Measurements from ENCODE around the gene OTP. TPM values are rescaled to one million over a fixed set of nuclear protein-coding genes. Genes with fewer than 3 reads are reported as not detected.

The OTP gene
- total and polyA plus RNA-seq, 2 donors from 2014 or later, result not detected

GRCh38 chr5:77628840-77629508, 9.5 kb downstream of the OTP start:
- TF ChIP-seq CTCF (IDR thresholded peaks at IDR 0.05; ENCODE audit: borderline replicate concordance, extremely low read depth, insufficient read depth), result no peak
- H3K4me1 ChIP-seq (ENCODE audit: control insufficient read depth in 2 of 3, insufficient read depth in 2 of 3, low read depth in 1 of 3, low read length in 3 of 3), result peaks cover 0 to 12% (median 0%) of the 10 kb centered on the region in 3 donors
- FAIRE-seq, result no peak
- no peaks in the 10 kb centered on the region for H3K36me3 ChIP-seq (ENCODE audit: control insufficient read depth in 2 of 3, insufficient read depth in 3 of 3, low read length in 3 of 3)
- no peak overlapping the region for H3K4me3 ChIP-seq (ENCODE audit: low read length in 3 of 3)
- no peak overlapping the region for H3K9ac ChIP-seq (ENCODE audit: low read length in 3 of 3)
- intact Hi-C loops (cut with DNase I), result no loop called here
- H3K27me3 ChIP-seq (ENCODE audit: control insufficient read depth, insufficient read depth, low read length), result peaks cover 80% of the 10 kb centered on the region
- DNase-seq, result peak in 2 of 5 donors; percentile 25 to 50
- H3K27ac ChIP-seq (ENCODE audit: low read depth in 2 of 2, low read length in 2 of 2), result no peak overlapping the region
- no peaks in the 10 kb centered on the region for H3K9me3 ChIP-seq (ENCODE audit: control insufficient read depth in 2 of 3, insufficient read depth in 1 of 3, low read length in 3 of 3)

GRCh38 chr5:77627869-77628674, 10.4 kb downstream of the OTP start:
- FAIRE-seq (no peak), DNase-seq (peak in 3 of 5 donors; percentile 19 to 63 (median 23))
- H3K36me3 ChIP-seq (ENCODE audit: control insufficient read depth in 2 of 3, insufficient read depth in 3 of 3, low read length in 3 of 3), result no peaks in the 10 kb centered on the region
- H3K4me1 ChIP-seq (ENCODE audit: control insufficient read depth in 2 of 3, insufficient read depth in 2 of 3, low read depth in 1 of 3, low read length in 3 of 3), result peaks cover 0 to 12% (median 0%) of the 10 kb centered on the region in 3 donors
- H3K9ac ChIP-seq (ENCODE audit: low read length in 3 of 3), result no peak overlapping the region
- no peak overlapping the region for H3K4me3 ChIP-seq (ENCODE audit: low read length in 3 of 3)
- no peaks in the 10 kb centered on the region for H3K9me3 ChIP-seq (ENCODE audit: control insufficient read depth in 2 of 3, insufficient read depth in 1 of 3, low read length in 3 of 3)
- H3K27me3 ChIP-seq (ENCODE audit: control insufficient read depth, insufficient read depth, low read length), result peaks cover 73% of the 10 kb centered on the region
- no peak overlapping the region for H3K27ac ChIP-seq (ENCODE audit: low read depth in 2 of 2, low read length in 2 of 2)
- TF ChIP-seq CTCF (IDR thresholded peaks at IDR 0.05; ENCODE audit: borderline replicate concordance, extremely low read depth, insufficient read depth), result no peak
- intact Hi-C loops (cut with DNase I), result no loop called here

- Histone ChIP-seq H3K27ac (ENCODE audit: low read depth in 2 of 2, low read length in 2 of 2) (no peak overlapping the region), H3K27me3 (ENCODE audit: control insufficient read depth, insufficient read depth, low read length) (peaks cover 43% of the 10 kb centered on the region), H3K4me1 (ENCODE audit: control insufficient read depth in 2 of 3, insufficient read depth in 2 of 3, low read depth in 1 of 3, low read length in 3 of 3) (no peaks in the 10 kb centered on the region), H3K9ac (ENCODE audit: low read length in 3 of 3) (no peak overlapping the region), H3K36me3 (ENCODE audit: control insufficient read depth in 2 of 3, insufficient read depth in 3 of 3, low read length in 3 of 3) (no peaks in the 10 kb centered on the region), H3K9me3 (ENCODE audit: control insufficient read depth in 2 of 3, insufficient read depth in 1 of 3, low read length in 3 of 3) (no peaks in the 10 kb centered on the region), H3K4me3 (ENCODE audit: low read length in 3 of 3) (no peak overlapping the region)
- DNase-seq (no peak), FAIRE-seq (no peak)
- intact Hi-C loops (cut with DNase I), result no loop called here
- TF ChIP-seq CTCF (IDR thresholded peaks at IDR 0.05; ENCODE audit: borderline replicate concordance, extremely low read depth, insufficient read depth), result no peak
These were observed 15.2 kb downstream of the OTP start for GRCh38 chr5:77623203-77623740.

All from kidney (tissue), 14 donors.